LNCaP clone FGC (cell line): Measurements from ENCODE around the gene SRRM5.

ENCODE experiments used
- DNase-seq: peaks from one replicate; pipeline ENCODE4 v3.0.0-alpha.2; 2011; ENCODE audit warnings: low read depth
- H3K4me3 ChIP-seq: 2 replicates; pipeline ENCODE4 v1.5.1; 2011; ENCODE audit warnings: mild to moderate bottlenecking, low read depth, low read length, control low read depth
- TF ChIP-seq, protein P1 (sequence below): IDR thresholded peaks from 2 replicates; pipeline ENCODE4 v1.5.1; 2012; ENCODE audit warnings: mild to moderate bottlenecking; ENCODE audit not compliant: control insufficient read depth, insufficient read depth; ENCODE audit errors: extremely low read depth

Gene SRRM5

DNA sequence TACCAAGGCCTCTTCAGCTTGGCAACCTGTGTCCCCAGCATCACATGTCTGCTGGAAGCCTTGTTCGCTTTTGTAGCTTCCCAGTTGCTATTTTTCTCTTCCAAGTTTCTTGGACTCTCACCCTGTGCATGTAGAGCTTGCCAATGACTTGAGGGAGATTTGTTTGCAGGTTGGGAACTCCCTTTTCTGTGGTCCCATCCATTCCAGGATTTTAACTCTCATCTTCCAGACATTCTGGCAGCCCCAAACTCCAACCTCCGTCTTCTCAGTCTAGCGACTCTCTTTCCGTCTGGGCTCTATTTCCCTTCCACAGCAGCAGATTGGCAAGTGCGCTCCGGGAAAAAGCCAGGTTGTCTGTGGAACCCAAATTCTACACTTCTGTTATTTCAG lies 49.1 kb downstream of the SRRM5 start:
- no peak overlapping the region for H3K4me3 ChIP-seq
- DNase-seq: no peak
- TF ChIP-seq, protein P1, sequence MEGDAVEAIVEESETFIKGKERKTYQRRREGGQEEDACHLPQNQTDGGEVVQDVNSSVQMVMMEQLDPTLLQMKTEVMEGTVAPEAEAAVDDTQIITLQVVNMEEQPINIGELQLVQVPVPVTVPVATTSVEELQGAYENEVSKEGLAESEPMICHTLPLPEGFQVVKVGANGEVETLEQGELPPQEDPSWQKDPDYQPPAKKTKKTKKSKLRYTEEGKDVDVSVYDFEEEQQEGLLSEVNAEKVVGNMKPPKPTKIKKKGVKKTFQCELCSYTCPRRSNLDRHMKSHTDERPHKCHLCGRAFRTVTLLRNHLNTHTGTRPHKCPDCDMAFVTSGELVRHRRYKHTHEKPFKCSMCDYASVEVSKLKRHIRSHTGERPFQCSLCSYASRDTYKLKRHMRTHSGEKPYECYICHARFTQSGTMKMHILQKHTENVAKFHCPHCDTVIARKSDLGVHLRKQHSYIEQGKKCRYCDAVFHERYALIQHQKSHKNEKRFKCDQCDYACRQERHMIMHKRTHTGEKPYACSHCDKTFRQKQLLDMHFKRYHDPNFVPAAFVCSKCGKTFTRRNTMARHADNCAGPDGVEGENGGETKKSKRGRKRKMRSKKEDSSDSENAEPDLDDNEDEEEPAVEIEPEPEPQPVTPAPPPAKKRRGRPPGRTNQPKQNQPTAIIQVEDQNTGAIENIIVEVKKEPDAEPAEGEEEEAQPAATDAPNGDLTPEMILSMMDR: no peak

DNA sequence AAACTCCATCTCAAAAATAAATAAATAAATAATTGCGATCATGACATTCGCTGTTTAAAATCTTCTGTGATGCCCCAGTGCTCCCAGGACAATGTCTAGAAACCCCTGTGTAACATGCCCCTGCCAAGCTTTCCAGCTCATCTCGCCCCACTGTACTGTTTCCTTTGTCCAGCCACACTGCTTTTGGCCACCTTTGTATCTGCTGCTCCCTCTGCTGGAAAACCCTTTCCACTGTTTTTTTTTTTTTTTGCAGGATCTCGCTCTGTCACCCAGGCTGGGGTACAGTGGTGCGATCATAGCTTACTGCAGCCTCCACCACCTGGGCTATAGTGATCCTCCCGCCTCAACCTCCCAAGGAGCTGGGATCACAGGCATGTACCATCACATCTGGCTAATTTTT lies 50.6 kb downstream of the SRRM5 start:
- no peak for DNase-seq
- TF ChIP-seq, protein P1: peak; percentile 25; the same call in 1 of the 2 replicates

DNA sequence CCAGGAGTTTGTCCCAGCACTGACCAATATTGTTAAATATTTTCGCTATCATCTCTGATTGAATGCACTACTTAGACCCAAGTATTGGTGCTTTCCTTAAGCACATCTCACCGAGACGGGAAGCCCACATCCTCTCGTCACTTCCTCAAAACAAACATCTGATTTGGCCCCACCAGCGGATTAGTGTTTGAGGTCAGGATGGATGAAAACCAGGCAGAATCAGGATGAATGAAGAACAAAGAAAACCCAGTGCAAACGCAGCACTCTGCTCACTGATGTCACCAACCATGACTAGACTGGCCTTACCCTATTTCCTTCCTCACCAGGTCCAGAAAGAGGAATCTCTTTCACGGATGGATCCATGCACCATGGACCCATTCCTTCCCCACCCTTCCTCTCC lies 52.1 kb downstream of the SRRM5 start:
- no peak for DNase-seq
- TF ChIP-seq, protein P1: no peak
- H3K4me3 ChIP-seq: no peak overlapping the region

More for the DNA sequence above, 50.6 kb downstream of the SRRM5 start:
- H3K4me3 ChIP-seq: no peak overlapping the region
